HepG2 (cell line): ENCODE results near the gene DDIT4. TPM values are rescaled to one million over a fixed set of nuclear protein-coding genes. Genes with fewer than 3 reads are reported as not detected.

ENCODE experiments used
- BHLHE40 ChIP-seq: IDR thresholded peaks from 2 replicates; pipeline ENCODE4 v1.6.1; 2011; ENCODE audit warnings: low read length, improper control_type of control experiment
- HNRNPLL ChIP-seq: fragments of 200-400 bp; formaldehyde crosslinking; IDR thresholded peaks from 2 replicates; pipeline ENCODE4 v1.6.1; 2017; ENCODE audit warnings: mild to moderate bottlenecking, low read depth, low read length; ENCODE audit not compliant: poor library complexity, severe bottlenecking
- KAT8 ChIP-seq: IDR thresholded peaks from 2 replicates; pipeline ENCODE4 v1.6.1; 2016; ENCODE audit warnings: missing genetic modification reagents, missing compliant biosample characterization
- SMAD1 ChIP-seq: sonication (generic); formaldehyde crosslinking; IDR thresholded peaks from 2 replicates; pipeline ENCODE4 v1.4.0; 2020; ENCODE audit warnings: missing genetic modification reagents, low read depth, mild to moderate bottlenecking, borderline replicate concordance
- SMARCE1 ChIP-seq: fragments of 450-650 bp; IDR thresholded peaks from 2 replicates; pipeline ENCODE4 v1.6.1; 2017; ENCODE audit warnings: borderline replicate concordance
- ZNF12 ChIP-seq: sonication (generic); formaldehyde crosslinking; IDR thresholded peaks from 2 replicates; pipeline ENCODE4 v1.5.0; 2020; ENCODE audit warnings: missing genetic modification reagents
- ZNF644 ChIP-seq: IDR thresholded peaks from 2 replicates; pipeline ENCODE4 v1.6.1; 2016; ENCODE audit warnings: low read depth
- polyA plus RNA-seq, 8 experiments: library from polyadenylated mRNA; depleted of rRNA in 3 of 8; stranded (reverse) in 7 of 8; unstranded in 1 of 8; fragments of >200 nt; fragmentation: Illumina TruSeq in 4 of 8; extraction: Trizol in 4 of 8; gene quantifications; 2 replicates each; pipeline versions ENCODE4 v1.2.1 to v1.2.3, GENCODE V29; 2011 to 2016; ENCODE audit warnings: low read depth in 4 of 8, missing spikeins in 1 of 8, mixed read lengths in 1 of 8; ENCODE audit not compliant: insufficient read depth in 1 of 8
- total RNA-seq, 5 experiments: library from RNA; depleted of rRNA; stranded (reverse); fragments of >200 nt; fragmentation: Illumina TruSeq; extraction: Trizol; gene quantifications; 2 replicates each; pipeline ENCODE4 v1.2.3, GENCODE V29; 2016; ENCODE audit warnings: low read depth in 1 of 5
- TF ChIP-seq, protein P1 (sequence below): sonication (generic); formaldehyde crosslinking; IDR thresholded peaks from 2 replicates; pipeline ENCODE4 v1.4.0; 2020; ENCODE audit warnings: missing genetic modification reagents, borderline replicate concordance
- TF ChIP-seq, protein P2 (sequence below): sonication (generic); formaldehyde crosslinking; IDR thresholded peaks from 2 replicates; pipeline ENCODE4 v1.8.1; 2022; ENCODE audit warnings: low read depth, mild to moderate bottlenecking, missing genetic modification reagents
- TF ChIP-seq, protein P3 (sequence below): sonication (generic); formaldehyde crosslinking; IDR thresholded peaks from 2 replicates; pipeline ENCODE4 v1.5.0; 2020; ENCODE audit warnings: mild to moderate bottlenecking, missing genetic modification reagents
- TF ChIP-seq, protein P4 (sequence below): sonication (generic); formaldehyde crosslinking; IDR thresholded peaks from 2 replicates; pipeline ENCODE4 v1.4.0; 2020; ENCODE audit warnings: mild to moderate bottlenecking, missing genetic modification reagents, borderline replicate concordance

DDIT4 gene
- total and polyA plus RNA-seq, 2 of the 13 experiments (the other 11 are each of a cell fraction or from before 2014, with no cell fraction given): 35.6 to 40.7 TPM

DNA sequence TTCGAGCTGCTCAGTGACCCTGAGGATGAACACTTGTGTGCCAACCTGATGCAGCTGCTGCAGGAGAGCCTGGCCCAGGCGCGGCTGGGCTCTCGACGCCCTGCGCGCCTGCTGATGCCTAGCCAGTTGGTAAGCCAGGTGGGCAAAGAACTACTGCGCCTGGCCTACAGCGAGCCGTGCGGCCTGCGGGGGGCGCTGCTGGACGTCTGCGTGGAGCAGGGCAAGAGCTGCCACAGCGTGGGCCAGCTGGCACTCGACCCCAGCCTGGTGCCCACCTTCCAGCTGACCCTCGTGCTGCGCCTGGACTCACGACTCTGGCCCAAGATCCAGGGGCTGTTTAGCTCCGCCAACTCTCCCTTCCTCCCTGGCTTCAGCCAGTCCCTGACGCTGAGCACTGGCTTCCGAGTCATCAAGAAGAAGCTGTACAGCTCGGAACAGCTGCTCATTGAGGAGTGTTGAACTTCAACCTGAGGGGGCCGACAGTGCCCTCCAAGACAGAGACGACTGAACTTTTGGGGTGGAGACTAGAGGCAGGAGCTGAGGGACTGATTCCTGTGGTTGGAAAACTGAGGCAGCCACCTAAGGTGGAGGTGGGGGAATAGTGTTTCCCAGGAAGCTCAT, 1.1 kb downstream of the DDIT4 start (continued):
- TF ChIP-seq, protein P1, sequence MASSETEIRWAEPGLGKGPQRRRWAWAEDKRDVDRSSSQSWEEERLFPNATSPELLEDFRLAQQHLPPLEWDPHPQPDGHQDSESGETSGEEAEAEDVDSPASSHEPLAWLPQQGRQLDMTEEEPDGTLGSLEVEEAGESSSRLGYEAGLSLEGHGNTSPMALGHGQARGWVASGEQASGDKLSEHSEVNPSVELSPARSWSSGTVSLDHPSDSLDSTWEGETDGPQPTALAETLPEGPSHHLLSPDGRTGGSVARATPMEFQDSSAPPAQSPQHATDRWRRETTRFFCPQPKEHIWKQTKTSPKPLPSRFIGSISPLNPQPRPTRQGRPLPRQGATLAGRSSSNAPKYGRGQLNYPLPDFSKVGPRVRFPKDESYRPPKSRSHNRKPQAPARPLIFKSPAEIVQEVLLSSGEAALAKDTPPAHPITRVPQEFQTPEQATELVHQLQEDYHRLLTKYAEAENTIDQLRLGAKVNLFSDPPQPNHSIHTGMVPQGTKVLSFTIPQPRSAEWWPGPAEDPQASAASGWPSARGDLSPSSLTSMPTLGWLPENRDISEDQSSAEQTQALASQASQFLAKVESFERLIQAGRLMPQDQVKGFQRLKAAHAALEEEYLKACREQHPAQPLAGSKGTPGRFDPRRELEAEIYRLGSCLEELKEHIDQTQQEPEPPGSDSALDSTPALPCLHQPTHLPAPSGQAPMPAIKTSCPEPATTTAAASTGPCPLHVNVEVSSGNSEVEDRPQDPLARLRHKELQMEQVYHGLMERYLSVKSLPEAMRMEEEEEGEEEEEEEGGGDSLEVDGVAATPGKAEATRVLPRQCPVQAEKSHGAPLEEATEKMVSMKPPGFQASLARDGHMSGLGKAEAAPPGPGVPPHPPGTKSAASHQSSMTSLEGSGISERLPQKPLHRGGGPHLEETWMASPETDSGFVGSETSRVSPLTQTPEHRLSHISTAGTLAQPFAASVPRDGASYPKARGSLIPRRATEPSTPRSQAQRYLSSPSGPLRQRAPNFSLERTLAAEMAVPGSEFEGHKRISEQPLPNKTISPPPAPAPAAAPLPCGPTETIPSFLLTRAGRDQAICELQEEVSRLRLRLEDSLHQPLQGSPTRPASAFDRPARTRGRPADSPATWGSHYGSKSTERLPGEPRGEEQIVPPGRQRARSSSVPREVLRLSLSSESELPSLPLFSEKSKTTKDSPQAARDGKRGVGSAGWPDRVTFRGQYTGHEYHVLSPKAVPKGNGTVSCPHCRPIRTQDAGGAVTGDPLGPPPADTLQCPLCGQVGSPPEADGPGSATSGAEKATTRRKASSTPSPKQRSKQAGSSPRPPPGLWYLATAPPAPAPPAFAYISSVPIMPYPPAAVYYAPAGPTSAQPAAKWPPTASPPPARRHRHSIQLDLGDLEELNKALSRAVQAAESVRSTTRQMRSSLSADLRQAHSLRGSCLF: no peak
- TF ChIP-seq, protein P2, sequence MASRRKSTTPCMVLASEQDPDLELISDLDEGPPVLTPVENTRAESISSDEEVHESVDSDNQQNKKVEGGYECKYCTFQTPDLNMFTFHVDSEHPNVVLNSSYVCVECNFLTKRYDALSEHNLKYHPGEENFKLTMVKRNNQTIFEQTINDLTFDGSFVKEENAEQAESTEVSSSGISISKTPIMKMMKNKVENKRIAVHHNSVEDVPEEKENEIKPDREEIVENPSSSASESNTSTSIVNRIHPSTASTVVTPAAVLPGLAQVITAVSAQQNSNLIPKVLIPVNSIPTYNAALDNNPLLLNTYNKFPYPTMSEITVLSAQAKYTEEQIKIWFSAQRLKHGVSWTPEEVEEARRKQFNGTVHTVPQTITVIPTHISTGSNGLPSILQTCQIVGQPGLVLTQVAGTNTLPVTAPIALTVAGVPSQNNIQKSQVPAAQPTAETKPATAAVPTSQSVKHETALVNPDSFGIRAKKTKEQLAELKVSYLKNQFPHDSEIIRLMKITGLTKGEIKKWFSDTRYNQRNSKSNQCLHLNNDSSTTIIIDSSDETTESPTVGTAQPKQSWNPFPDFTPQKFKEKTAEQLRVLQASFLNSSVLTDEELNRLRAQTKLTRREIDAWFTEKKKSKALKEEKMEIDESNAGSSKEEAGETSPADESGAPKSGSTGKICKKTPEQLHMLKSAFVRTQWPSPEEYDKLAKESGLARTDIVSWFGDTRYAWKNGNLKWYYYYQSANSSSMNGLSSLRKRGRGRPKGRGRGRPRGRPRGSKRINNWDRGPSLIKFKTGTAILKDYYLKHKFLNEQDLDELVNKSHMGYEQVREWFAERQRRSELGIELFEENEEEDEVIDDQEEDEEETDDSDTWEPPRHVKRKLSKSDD (CRISPR knock-in tag): no peak
- TF ChIP-seq HNRNPLL (no peak), BHLHE40 (no peak), KAT8 (CRISPR knock-in tag) (no peak), ZNF644 (CRISPR knock-in tag) (no peak), SMARCE1 (no peak), ZNF12 (no peak; the same call in 1 of the 2 replicates), SMAD1 (CRISPR knock-in tag) (no peak)
- TF ChIP-seq, protein P3, sequence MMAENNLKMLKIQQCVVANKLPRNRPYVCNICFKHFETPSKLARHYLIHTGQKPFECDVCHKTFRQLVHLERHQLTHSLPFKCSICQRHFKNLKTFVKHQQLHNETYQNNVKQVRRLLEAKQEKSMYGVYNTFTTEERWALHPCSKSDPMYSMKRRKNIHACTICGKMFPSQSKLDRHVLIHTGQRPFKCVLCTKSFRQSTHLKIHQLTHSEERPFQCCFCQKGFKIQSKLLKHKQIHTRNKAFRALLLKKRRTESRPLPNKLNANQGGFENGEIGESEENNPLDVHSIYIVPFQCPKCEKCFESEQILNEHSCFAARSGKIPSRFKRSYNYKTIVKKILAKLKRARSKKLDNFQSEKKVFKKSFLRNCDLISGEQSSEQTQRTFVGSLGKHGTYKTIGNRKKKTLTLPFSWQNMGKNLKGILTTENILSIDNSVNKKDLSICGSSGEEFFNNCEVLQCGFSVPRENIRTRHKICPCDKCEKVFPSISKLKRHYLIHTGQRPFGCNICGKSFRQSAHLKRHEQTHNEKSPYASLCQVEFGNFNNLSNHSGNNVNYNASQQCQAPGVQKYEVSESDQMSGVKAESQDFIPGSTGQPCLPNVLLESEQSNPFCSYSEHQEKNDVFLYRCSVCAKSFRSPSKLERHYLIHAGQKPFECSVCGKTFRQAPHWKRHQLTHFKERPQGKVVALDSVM (CRISPR knock-in tag): 0 out of 2 replicates have a peak, but pooled peaks have one; percentile 18
- TF ChIP-seq, protein P4, sequence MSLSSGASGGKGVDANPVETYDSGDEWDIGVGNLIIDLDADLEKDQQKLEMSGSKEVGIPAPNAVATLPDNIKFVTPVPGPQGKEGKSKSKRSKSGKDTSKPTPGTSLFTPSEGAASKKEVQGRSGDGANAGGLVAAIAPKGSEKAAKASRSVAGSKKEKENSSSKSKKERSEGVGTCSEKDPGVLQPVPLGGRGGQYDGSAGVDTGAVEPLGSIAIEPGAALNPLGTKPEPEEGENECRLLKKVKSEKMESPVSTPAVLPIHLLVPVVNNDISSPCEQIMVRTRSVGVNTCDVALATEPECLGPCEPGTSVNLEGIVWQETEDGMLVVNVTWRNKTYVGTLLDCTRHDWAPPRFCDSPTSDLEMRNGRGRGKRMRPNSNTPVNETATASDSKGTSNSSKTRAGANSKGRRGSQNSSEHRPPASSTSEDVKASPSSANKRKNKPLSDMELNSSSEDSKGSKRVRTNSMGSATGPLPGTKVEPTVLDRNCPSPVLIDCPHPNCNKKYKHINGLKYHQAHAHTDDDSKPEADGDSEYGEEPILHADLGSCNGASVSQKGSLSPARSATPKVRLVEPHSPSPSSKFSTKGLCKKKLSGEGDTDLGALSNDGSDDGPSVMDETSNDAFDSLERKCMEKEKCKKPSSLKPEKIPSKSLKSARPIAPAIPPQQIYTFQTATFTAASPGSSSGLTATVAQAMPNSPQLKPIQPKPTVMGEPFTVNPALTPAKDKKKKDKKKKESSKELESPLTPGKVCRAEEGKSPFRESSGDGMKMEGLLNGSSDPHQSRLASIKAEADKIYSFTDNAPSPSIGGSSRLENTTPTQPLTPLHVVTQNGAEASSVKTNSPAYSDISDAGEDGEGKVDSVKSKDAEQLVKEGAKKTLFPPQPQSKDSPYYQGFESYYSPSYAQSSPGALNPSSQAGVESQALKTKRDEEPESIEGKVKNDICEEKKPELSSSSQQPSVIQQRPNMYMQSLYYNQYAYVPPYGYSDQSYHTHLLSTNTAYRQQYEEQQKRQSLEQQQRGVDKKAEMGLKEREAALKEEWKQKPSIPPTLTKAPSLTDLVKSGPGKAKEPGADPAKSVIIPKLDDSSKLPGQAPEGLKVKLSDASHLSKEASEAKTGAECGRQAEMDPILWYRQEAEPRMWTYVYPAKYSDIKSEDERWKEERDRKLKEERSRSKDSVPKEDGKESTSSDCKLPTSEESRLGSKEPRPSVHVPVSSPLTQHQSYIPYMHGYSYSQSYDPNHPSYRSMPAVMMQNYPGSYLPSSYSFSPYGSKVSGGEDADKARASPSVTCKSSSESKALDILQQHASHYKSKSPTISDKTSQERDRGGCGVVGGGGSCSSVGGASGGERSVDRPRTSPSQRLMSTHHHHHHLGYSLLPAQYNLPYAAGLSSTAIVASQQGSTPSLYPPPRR (CRISPR knock-in tag): no peak
